OCI-LY1 (cell line): ENCODE results near the gene RABGAP1.

Source experiments
- H2AFZ ChIP-seq: fragments of 200-600 bp; sonication (generic), shearing (Covaris generic); 2 replicates; pipeline ENCODE4 v1.6.0; 2014; ENCODE audit warnings: antibody characterized with exemption, mild to moderate bottlenecking, low read length
- H3F3A ChIP-seq: fragments of 200-600 bp; sonication (generic), shearing (Covaris generic); 2 replicates; pipeline ENCODE4 v1.6.0; 2014; ENCODE audit warnings: mild to moderate bottlenecking, antibody characterized with exemption, low read length, moderate library complexity; ENCODE audit not compliant: insufficient read depth
- H3K27ac ChIP-seq: fragments of 200-600 bp; sonication (generic); 2 replicates; pipeline ENCODE4 v1.5.1; 2014; ENCODE audit warnings: low read length, mixed run types, mild to moderate bottlenecking, low read depth; ENCODE audit not compliant: poor library complexity, severe bottlenecking
- H3K27me3 ChIP-seq: fragments of 200-600 bp; sonication (generic); 2 replicates; pipeline ENCODE4 v1.6.0; 2014; ENCODE audit warnings: antibody characterized with exemption, mild to moderate bottlenecking, low read length, moderate library complexity; ENCODE audit not compliant: insufficient read depth
- H3K36me3 ChIP-seq: fragments of 200-600 bp; sonication (generic); 2 replicates; pipeline ENCODE4 v1.6.1; 2014; ENCODE audit warnings: mild to moderate bottlenecking, antibody characterized with exemption, low read length, moderate library complexity, mixed read lengths; ENCODE audit not compliant: insufficient read depth
- H3K4me1 ChIP-seq: fragments of 200-600 bp; sonication (generic); 2 replicates; pipeline ENCODE4 v1.5.1; 2014; ENCODE audit warnings: mild to moderate bottlenecking, low read length, moderate library complexity; ENCODE audit not compliant: insufficient read depth, severe bottlenecking
- H3K4me2 ChIP-seq: fragments of 200-600 bp; sonication (generic), shearing (Covaris generic); 2 replicates; pipeline ENCODE4 v1.6.1; 2014; ENCODE audit warnings: low read length
- H3K4me3 ChIP-seq: fragments of 200-600 bp; sonication (generic); 2 replicates; pipeline ENCODE4 v1.5.1; 2014; ENCODE audit warnings: low read length, low read depth, mild to moderate bottlenecking, mixed read lengths; ENCODE audit not compliant: poor library complexity, severe bottlenecking
- H3K79me2 ChIP-seq: fragments of 200-600 bp; shearing (Covaris generic); 2 replicates; pipeline ENCODE4 v1.6.1; 2016; ENCODE audit warnings: mixed run types, low read length, mixed read lengths; ENCODE audit not compliant: insufficient read depth
- H3K9ac ChIP-seq: fragments of 200-600 bp; sonication (generic), shearing (Covaris generic); 2 replicates; pipeline ENCODE4 v1.6.1; 2014; ENCODE audit warnings: mild to moderate bottlenecking, low read length, mixed read lengths
- H3K9me2 ChIP-seq: fragments of 200-600 bp; sonication (generic), shearing (Covaris generic); 2 replicates; pipeline ENCODE4 v1.6.1; 2014; ENCODE audit warnings: low read depth, mild to moderate bottlenecking, low read length, mixed read lengths
- H3K9me3 ChIP-seq: fragments of 200-600 bp; shearing (Covaris generic); 2 replicates; pipeline ENCODE4 v1.6.1; 2014; ENCODE audit warnings: low read length, mixed read lengths
- H4K20me1 ChIP-seq: fragments of 200-600 bp; sonication (generic), shearing (Covaris generic); 2 replicates; pipeline ENCODE4 v1.6.0; 2016; ENCODE audit warnings: mild to moderate bottlenecking, low read length; ENCODE audit not compliant: insufficient read depth
- CTCF ChIP-seq: fragments of 200-600 bp; sonication (generic), shearing (Covaris generic); IDR thresholded peaks from 2 replicates; pipeline ENCODE4 v1.5.1; 2017; ENCODE audit warnings: mild to moderate bottlenecking, antibody characterized with exemption, low read length, moderate library complexity, mixed read lengths
- EZH2 ChIP-seq: fragments of 200-600 bp; sonication (generic), shearing (Covaris generic); IDR thresholded peaks from 2 replicates; pipeline ENCODE4 v1.8.0; 2017; ENCODE audit warnings: borderline replicate concordance, mixed run types, mild to moderate bottlenecking, antibody characterized with exemption, low read length, moderate library complexity, mixed read lengths

Gene RABGAP1

GRCh38 chr9:123115146-123115913 is 174.5 kb downstream of the RABGAP1 start:
- no peaks in the 10 kb centered on the region for H3K27me3 ChIP-seq
- peaks cover 71% of the 10 kb centered on the region; the same call in 1 of the 2 replicates for H3K36me3 ChIP-seq
- no peaks in the 10 kb centered on the region for H4K20me1 ChIP-seq
- TF ChIP-seq CTCF = no peak
- H3K9me2 ChIP-seq = no peaks in the 10 kb centered on the region
- H3K4me2 ChIP-seq = no peak overlapping the region
- H3K4me1 ChIP-seq = peaks cover 27% of the 10 kb centered on the region
- no peak overlapping the region for H3K9ac ChIP-seq
- H3F3A ChIP-seq = no peaks in the 10 kb centered on the region
- no peaks in the 10 kb centered on the region for H3K9me3 ChIP-seq
- no peaks in the 10 kb centered on the region for H3K79me2 ChIP-seq
- no peak overlapping the region for H3K27ac ChIP-seq
- H3K4me3 ChIP-seq = no peak overlapping the region
- H2AFZ ChIP-seq = no peak overlapping the region

- Histone ChIP-seq H3F3A (no peaks in the 10 kb centered on the region), H2AFZ (no peak overlapping the region), H3K9me3 (no peaks in the 10 kb centered on the region), H3K27me3 (no peaks in the 10 kb centered on the region), H3K4me1 (peaks cover 27% of the 10 kb centered on the region), H3K4me3 (no peak overlapping the region), H3K4me2 (no peak overlapping the region), H3K9me2 (no peaks in the 10 kb centered on the region), H4K20me1 (no peaks in the 10 kb centered on the region), H3K27ac (no peak overlapping the region), H3K79me2 (no peaks in the 10 kb centered on the region), H3K9ac (no peak overlapping the region), H3K36me3 (peaks cover 68% of the 10 kb centered on the region; the same call in 1 of the 2 replicates)
- TF ChIP-seq CTCF (no peak), EZH2 (no peak)
Measured at GRCh38 chr9:123116036-123116435, 175.2 kb downstream of the RABGAP1 start.

GRCh38 chr9:123119566-123119965 is 178.7 kb downstream of the RABGAP1 start:
- H3K9ac ChIP-seq = no peak overlapping the region

More at GRCh38 chr9:123119566-123119965, 178.7 kb downstream of the RABGAP1 start:
- TF ChIP-seq CTCF (no peak), EZH2 (no peak)
- Histone ChIP-seq H3K9me3 (no peaks in the 10 kb centered on the region), H3K4me2 (no peak overlapping the region), H3F3A (no peaks in the 10 kb centered on the region), H3K79me2 (no peaks in the 10 kb centered on the region), H3K27ac (no peak overlapping the region), H3K36me3 (peaks cover 80% of the 10 kb centered on the region; the same call in 1 of the 2 replicates), H3K4me1 (peaks cover 7% of the 10 kb centered on the region), H3K27me3 (no peaks in the 10 kb centered on the region), H3K9me2 (no peaks in the 10 kb centered on the region), H3K4me3 (no peak overlapping the region), H4K20me1 (no peaks in the 10 kb centered on the region), H2AFZ (no peak overlapping the region)
